Activated naive CD4-positive, alpha-beta T cell treated with anti-CD3 and anti-CD28 coated beads for 36 hours (primary cell): ENCODE data around the gene KRTAP1-5. TPM values are rescaled to one million over a fixed set of nuclear protein-coding genes. Genes with fewer than 3 reads are reported as not detected.
"Not testable (repeated sequence)": the region's sequence is repeated elsewhere in the genome, so short reads cannot be mapped to it uniquely, and the experiment has no call there.

Source experiments
- CTCF ChIA-PET: fragments of 350-600 bp; sonication (Branson Sonifier 250); formaldehyde crosslinking; loops from one replicate; lab custom pipeline; 2021; ENCODE audit warnings: antibody characterized with exemption; lab: Charles Lee
- DNase-seq: peaks from one replicate; pipeline ENCODE4 v3.0.0-alpha.2; 2020
- H3K27ac Mint-ChIP-seq: one replicate; pipeline ENCODE4 v1.8.0; 2021; ENCODE audit warnings: mild to moderate bottlenecking, mixed read lengths
- H3K27me3 Mint-ChIP-seq: one replicate; pipeline ENCODE4 v1.8.0; 2021; ENCODE audit warnings: low read depth, mixed read lengths
- H3K36me3 Mint-ChIP-seq: one replicate; pipeline ENCODE4 v1.8.0; 2021; ENCODE audit warnings: low read depth, mixed read lengths
- H3K4me1 Mint-ChIP-seq: one replicate; pipeline ENCODE4 v1.8.0; 2021; ENCODE audit warnings: low read depth, mixed read lengths
- H3K4me3 Mint-ChIP-seq: one replicate; pipeline ENCODE4 v1.8.0; 2021; ENCODE audit warnings: mild to moderate bottlenecking, moderate library complexity, mixed read lengths
- H3K9me3 Mint-ChIP-seq: one replicate; pipeline ENCODE4 v1.8.0; 2021; ENCODE audit warnings: mixed read lengths
- intact Hi-C: fragments of 100-400 bp; cut with micrococcal nuclease; formaldehyde crosslinking; loops from one replicate; pipeline ENCODE4 v1.15.1; 2023
- total RNA-seq, 2 experiments: library from RNA; stranded (reverse); gene quantifications; one replicate each; pipeline ENCODE4 v1.2.3, GENCODE V29; 2021

Gene KRTAP1-5
- total RNA-seq: not detected

DNA sequence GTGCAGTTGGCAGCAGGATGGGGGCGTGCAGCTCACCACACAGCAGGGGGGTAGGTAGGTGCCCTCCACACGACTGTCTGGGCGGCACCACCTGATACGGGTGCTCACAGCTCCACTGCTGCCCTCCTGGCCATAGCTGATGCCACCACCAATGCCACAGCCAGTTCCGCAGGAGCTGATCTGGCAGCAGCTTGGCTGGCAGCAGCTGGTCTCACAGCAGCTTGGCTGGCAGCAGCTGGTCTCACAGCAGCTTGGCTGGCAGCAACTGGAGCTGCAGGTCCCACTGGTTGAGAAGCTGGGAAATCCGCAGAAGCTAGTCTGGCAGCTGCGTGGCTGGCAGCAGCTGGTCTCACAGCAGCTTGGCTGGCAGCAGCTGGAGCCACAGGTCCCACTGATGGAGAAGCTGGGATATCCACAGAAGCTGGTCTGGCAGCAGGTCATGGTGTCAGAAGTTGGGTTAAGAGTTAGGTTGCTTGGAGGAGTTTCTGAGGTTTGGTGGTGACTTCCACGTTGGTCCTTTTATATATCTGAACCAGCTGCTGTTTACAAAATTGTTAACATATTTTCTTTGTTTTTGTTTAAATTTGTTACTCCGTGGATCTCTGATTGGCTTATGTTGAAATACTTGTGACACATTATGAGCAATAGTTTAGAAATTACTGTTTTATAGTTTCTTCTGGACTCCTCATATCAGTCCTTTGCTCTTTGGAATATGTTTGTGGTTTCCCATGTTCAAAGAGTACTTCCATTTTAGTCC is at the start of gene KRTAP1-5:
Gene KRTAP1-5 (minus strand): TSS at position 494 of the 757 bp plus-strand sequence. CDS start 53 bp downstream, at position 441.
- H3K4me1 Mint-ChIP-seq: no peaks in the 10 kb centered on the region
- no peak within 1 kb of the TSS for H3K4me3 Mint-ChIP-seq
- CTCF ChIA-PET: no interaction called here
- H3K27ac Mint-ChIP-seq: no peak within 1 kb of the TSS
- H3K27me3 Mint-ChIP-seq: peaks cover 8% of the 10 kb centered on the region
- DNase-seq: no peak
- H3K36me3 Mint-ChIP-seq: no peaks in the 10 kb centered on the region
- intact Hi-C loops: no loop called here
- no peaks in the 10 kb centered on the region for H3K9me3 Mint-ChIP-seq

DNA sequence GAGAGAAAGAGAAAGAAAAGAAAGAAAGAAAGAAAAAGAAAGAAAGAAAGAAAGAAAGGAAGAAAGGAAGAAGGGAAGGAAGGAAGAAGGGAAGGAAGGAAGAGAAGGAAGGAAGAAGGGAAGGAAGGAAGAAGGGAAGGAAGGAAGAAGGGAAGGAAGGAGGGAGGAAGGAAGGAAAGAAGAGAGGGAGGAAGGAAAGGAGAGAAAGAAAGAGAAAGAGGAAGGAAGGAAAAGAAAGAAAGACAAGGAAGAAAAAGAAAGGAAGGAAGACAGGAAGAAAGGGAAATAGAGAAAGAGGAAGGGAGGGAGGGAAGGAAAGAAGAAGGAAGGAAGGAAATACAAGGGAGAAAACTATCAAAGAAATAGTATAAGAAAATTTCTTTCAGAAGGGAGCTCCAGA is 49.8 kb upstream of the KRTAP1-5 start:
- Mint-ChIP-seq H3K9me3 (no peaks in the 10 kb centered on the region), H3K4me1 (no peaks in the 10 kb centered on the region), H3K4me3 (no peak overlapping the region), H3K36me3 (no peaks in the 10 kb centered on the region), H3K27me3 (peaks cover 3% of the 10 kb centered on the region), H3K27ac (no peak overlapping the region)
- DNase-seq: no peak
- intact Hi-C loops: no loop called here
- CTCF ChIA-PET: no interaction called here

DNA sequence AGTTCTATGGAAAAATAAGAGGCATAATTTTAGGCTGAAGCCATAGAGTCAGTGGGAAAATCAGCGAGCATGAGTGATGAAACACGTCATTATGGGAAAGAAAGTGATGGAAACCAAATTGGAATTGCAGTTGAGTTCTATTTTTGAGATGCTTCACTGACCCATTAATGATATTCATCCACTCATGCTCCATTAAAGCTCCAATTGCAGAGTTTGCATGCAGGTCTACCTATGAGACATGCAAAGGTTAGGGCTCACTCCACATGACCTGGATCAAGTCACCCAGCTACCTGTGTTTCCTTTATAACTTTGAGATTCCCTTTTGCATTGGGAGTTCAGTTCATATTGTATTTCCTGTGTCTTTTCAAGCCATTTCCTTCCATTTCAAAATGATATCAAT is 46.7 kb upstream of the KRTAP1-5 start:
- no peaks in the 10 kb centered on the region for H3K4me1 Mint-ChIP-seq
- H3K4me3 Mint-ChIP-seq: no peak overlapping the region
- no peaks in the 10 kb centered on the region for H3K9me3 Mint-ChIP-seq
- intact Hi-C loops: no loop called here
- no peaks in the 10 kb centered on the region for H3K36me3 Mint-ChIP-seq
- CTCF ChIA-PET: no interaction called here
- H3K27me3 Mint-ChIP-seq: peaks cover 3% of the 10 kb centered on the region
- H3K27ac Mint-ChIP-seq: no peak overlapping the region
- DNase-seq: no peak

DNA sequence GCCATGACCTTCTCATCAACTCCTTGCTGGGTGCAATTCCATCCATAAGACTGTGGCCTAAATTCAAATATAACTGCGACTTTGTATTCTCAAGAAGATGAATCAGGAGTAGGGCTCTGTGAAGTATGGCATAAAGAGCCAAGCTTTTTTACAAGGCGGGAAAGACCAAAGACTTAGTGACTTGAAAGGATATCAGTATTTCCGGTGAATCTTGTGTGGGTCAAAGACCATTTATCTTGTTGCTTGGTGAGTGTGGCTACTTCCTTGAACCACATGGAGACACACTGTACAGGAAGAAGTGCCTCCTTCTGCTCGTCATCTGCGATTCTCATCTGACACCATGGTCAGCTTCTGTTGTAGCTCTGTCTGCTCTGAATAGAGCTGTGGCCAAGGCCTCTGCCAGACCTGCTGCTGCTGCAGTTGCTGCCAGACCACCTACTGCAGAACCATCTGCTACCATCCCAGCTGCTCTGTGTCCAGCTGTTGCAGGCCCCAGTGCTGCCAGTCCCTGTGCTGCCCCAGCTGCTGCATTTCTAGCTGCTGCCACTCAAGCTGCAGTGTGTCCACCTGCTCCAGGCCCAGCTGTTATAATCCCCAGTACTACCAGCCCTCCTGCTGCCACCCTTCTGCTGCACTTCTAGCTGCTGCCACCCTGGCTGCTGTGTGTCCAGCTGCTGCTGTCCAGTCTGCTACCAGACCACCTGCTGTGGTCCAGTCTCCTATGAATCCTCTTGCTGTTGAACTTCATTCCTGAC is 44.8 kb upstream of the KRTAP1-5 start:
- intact Hi-C loops: no loop called here
- Mint-ChIP-seq H3K9me3 (no peaks in the 10 kb centered on the region), H3K4me3 (no peak overlapping the region), H3K27me3 (peaks cover 3% of the 10 kb centered on the region), H3K27ac (no peak overlapping the region), H3K36me3 (no peaks in the 10 kb centered on the region), H3K4me1 (no peaks in the 10 kb centered on the region)
- CTCF ChIA-PET: no interaction called here
- DNase-seq: no peak

DNA sequence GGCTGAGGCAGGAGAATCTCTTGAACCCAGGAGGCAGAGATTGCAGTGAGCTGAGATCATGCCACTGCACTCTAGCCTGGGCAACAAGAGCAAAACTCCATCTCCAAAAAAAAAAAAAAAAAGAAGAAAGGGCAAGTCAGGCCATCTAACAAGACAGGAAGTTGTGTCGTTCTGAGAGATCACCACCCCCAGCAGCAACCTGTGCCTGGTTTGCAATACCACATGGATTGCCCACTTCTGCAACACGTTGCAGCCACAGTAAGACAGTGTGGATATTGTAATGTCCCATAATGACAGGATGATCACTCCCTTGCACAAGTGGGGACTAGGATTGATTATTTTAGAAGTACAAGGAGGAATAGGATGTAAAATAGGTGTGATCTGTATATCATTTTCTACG is 42.0 kb upstream of the KRTAP1-5 start:
- H3K4me3 Mint-ChIP-seq: no peak overlapping the region
- CTCF ChIA-PET: no interaction called here
- H3K27me3 Mint-ChIP-seq: no peaks in the 10 kb centered on the region
- H3K36me3 Mint-ChIP-seq: no peaks in the 10 kb centered on the region
- no peak for DNase-seq
- H3K9me3 Mint-ChIP-seq: no peaks in the 10 kb centered on the region
- no peaks in the 10 kb centered on the region for H3K4me1 Mint-ChIP-seq
- no peak overlapping the region for H3K27ac Mint-ChIP-seq
- intact Hi-C loops: no loop called here

DNA sequence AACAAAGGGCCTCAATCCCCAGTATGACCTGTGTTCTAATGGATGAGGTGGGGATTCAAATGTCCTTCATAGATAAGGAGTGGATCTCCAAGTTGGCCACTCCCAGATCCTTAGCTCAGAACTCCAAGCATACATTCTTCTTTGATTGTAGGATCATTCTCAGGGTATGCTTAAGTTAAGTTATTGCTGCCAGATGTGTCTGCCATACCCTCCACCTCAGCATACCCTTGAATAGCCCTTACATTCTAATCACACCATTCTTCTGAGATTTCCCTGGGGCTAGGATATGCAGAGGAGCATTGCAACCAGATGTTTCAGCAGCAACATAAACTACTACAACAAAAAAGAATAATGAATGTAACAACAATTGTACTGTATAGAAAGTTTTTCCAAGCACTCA is 40.3 kb upstream of the KRTAP1-5 start:
- Mint-ChIP-seq H3K27ac (no peak overlapping the region), H3K36me3 (no peaks in the 10 kb centered on the region), H3K4me1 (no peaks in the 10 kb centered on the region), H3K9me3 (no peaks in the 10 kb centered on the region), H3K4me3 (no peak overlapping the region), H3K27me3 (no peaks in the 10 kb centered on the region)
- intact Hi-C loops: no loop called here
- no peak for DNase-seq
- CTCF ChIA-PET: no interaction called here

DNA sequence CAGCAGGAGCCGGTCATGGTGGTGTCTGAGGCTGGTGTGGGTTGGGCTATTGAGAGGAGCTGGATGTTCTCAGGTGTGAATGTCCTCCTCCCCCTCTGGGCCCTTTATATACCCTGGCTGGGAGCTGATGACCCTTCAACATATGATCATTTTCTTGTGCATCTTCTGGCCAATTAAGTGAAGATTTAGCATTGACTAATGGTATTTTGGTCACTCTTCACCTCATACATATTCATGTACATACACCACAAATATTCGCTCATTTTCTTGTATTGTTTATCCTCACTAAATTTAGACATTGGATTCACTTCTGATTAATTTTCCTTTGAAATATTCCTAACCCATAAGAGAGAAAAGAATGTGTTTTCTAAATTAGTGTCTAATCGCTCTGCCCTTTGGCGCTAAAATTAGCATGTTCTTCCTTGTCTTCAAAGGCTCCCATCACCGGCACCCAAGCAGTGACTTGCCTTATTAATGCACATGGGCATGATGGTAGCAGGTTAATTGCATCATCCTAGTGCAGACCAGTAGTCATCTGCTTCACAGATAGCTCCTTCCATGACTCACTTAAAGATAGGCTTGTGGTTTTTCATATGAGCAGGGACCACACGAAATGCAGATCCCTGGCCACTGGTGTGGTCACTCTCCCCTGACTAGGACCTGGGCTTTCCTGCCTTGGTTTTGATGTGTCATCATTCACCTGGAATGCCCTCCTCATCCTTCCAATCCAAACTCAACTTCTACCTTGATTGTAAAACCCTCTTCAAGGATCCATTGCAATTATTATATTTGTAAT is 39.0 kb upstream of the KRTAP1-5 start, which contains the start of gene KRTAP2-4:
Gene KRTAP2-4 (minus strand): TSS at position 51 of the 796 bp plus-strand sequence. CDS start 34 bp downstream, at position 17.
- H3K9me3 Mint-ChIP-seq: no peaks in the 10 kb centered on the region
- H3K27ac Mint-ChIP-seq: no peak within 1 kb of the TSS
- DNase-seq: no peak
- CTCF ChIA-PET: no interaction called here
- H3K27me3 Mint-ChIP-seq: peaks cover 5% of the 10 kb centered on the region
- no peaks in the 10 kb centered on the region for H3K36me3 Mint-ChIP-seq
- intact Hi-C loops: no loop called here
- no peak within 1 kb of the TSS for H3K4me3 Mint-ChIP-seq
- H3K4me1 Mint-ChIP-seq: no peaks in the 10 kb centered on the region

DNA sequence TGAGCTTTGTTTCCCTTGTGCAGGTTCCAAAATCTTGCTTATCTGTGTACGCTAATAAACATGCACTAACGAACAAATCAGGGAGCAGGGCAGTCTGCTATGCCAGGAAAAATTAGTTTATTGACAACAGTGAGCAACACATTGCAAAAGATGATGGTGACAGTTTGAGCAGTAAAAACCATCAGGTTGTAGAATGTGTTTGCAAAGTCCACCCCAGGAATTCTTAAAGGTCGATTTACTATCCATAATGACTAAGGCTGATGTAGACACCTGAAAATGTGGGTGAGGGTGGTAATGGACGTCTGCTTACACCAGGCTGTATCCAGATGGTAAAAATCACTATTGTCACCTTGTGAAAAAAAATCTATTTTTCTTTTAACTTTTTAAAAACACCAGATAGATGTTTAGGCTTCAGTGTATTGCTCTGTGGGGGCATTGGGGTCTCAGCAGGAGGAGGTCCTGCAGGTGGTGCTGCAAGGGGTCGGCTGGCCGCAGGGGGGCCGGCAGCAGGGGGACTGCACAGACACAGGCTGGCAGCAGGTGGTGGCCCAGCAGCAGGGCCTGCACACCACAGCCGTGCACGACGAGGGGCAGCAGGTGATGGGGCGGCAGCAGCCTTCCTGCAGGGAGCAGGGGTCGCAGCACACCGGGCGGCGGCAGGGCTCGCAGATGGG is 38.1 kb upstream of the KRTAP1-5 start:
- H3K4me3 Mint-ChIP-seq, CTCF ChIA-PET, DNase-seq: not testable (repeated sequence)

GRCh38 chr17:41064301-41064700 is 37.3 kb upstream of the KRTAP1-5 start:
- H3K4me1 Mint-ChIP-seq: no peaks in the 10 kb centered on the region
- peaks cover 16% of the 10 kb centered on the region for H3K27me3 Mint-ChIP-seq
- no peak for DNase-seq
- no peaks in the 10 kb centered on the region for H3K36me3 Mint-ChIP-seq
- CTCF ChIA-PET: no interaction called here
- no peak overlapping the region for H3K4me3 Mint-ChIP-seq
- H3K27ac Mint-ChIP-seq: no peak overlapping the region
- H3K9me3 Mint-ChIP-seq: no peaks in the 10 kb centered on the region
- intact Hi-C loops: no loop called here

More for the DNA sequence above, 38.1 kb upstream of the KRTAP1-5 start:
- H3K27me3 Mint-ChIP-seq: peaks cover 12% of the 10 kb centered on the region
- H3K36me3 Mint-ChIP-seq, H3K4me1 Mint-ChIP-seq, H3K9me3 Mint-ChIP-seq, H3K27ac Mint-ChIP-seq, intact Hi-C loops: not testable (repeated sequence)

DNA sequence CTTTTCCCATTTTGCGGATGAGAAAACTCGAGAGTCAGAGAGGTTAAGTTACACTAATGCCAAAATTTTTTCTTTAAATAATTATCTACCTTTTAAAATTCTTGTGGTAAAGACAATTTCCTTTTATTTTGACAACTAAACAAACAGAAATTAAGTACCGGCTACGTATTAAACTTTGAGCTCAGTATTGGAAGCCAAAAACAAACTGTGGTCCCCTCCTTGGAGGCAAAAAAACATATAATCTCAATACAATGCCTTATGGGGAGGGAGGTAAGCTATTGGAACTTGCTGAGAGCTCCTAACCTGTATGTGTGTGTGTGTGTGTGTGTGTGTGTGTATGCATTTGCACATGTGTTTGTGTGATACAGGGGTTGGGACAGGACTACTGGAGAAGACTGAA is 36.4 kb upstream of the KRTAP1-5 start:
- Mint-ChIP-seq H3K9me3 (no peaks in the 10 kb centered on the region), H3K4me3 (no peak overlapping the region), H3K36me3 (no peaks in the 10 kb centered on the region), H3K27me3 (peaks cover 21% of the 10 kb centered on the region), H3K27ac (no peak overlapping the region), H3K4me1 (no peaks in the 10 kb centered on the region)
- DNase-seq: no peak
- CTCF ChIA-PET: no interaction called here
- intact Hi-C loops: no loop called here

DNA sequence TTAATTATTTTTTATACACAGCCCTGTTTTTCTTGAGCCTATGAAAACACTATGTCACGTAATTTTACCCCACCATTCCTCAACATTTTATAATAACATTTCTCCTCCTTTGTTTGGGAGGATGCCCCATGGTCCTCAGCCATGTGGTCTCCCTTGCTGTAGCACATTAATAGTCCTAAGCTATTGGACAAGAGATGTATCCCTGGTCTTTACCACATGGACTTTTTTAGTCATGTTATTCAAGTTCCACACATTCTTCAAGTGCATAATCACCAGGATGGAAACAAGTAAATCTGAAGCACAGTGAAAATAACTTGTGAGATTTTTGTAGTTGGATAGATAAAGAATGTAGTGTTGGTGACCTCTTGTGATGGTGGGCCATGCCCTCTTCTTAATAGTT is 35.0 kb upstream of the KRTAP1-5 start:
- DNase-seq: no peak
- H3K9me3 Mint-ChIP-seq: no peaks in the 10 kb centered on the region
- no peak overlapping the region for H3K27ac Mint-ChIP-seq
- CTCF ChIA-PET: no interaction called here
- intact Hi-C loops: no loop called here
- no peak overlapping the region for H3K4me3 Mint-ChIP-seq
- H3K36me3 Mint-ChIP-seq: no peaks in the 10 kb centered on the region
- peaks cover 26% of the 10 kb centered on the region for H3K27me3 Mint-ChIP-seq
- H3K4me1 Mint-ChIP-seq: no peaks in the 10 kb centered on the region

GRCh38 chr17:41060052-41060604 is 33.1 kb upstream of the KRTAP1-5 start, which contains the start of gene KRTAP2-3:
Gene KRTAP2-3, minus strand, starts transcription at chr17:41060114. Its CDS starts 64 bp downstream, at chr17:41060050.
- CTCF ChIA-PET: no interaction called here
- H3K27ac Mint-ChIP-seq: no peak within 1 kb of the TSS
- no peak for DNase-seq
- H3K9me3 Mint-ChIP-seq: no peaks in the 10 kb centered on the region
- H3K27me3 Mint-ChIP-seq: peaks cover 28% of the 10 kb centered on the region
- H3K4me1 Mint-ChIP-seq: no peaks in the 10 kb centered on the region
- no peak within 1 kb of the TSS for H3K4me3 Mint-ChIP-seq
- H3K36me3 Mint-ChIP-seq: no peaks in the 10 kb centered on the region
- intact Hi-C loops: no loop called here
